ENCODE data around the gene DUSP22. TPM values are rescaled to one million over a fixed set of nuclear protein-coding genes. Genes with fewer than 3 reads are reported as not detected.

DUSP22 gene
- total RNA-seq, 1 experiment from 2014 or later: 19.2 TPM

DNA sequence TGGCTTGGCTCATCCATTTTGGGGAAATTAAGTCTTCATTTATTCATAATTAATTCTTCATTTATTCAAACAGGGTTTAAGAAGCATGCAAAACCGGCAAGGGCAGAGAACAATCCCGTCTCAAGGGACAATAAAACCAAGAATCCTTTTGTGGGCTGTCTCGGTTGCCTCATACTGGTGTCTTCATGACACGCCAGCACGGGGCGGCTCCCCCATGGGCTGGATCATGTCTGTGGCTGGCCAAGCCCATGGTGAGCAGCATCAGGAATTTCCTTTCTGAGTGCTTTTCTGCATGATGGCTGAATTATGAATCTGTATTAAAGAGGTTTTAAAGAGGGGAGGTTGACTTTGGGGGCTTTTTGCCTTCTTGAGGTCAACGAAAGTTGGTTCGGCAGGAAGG, 38.3 kb upstream of the DUSP22 start:
- CTCF ChIA-PET: no interaction called here
- RAD21 ChIA-PET (ENCODE audit: low non-redundant PET in 1 of 2, low total read pairs in 2 of 2, uncharacterized antibody in 2 of 2, unreplicated experiment in 2 of 2): no interaction called here

More for the DNA sequence above, 38.3 kb upstream of the DUSP22 start:
- POLR2A ChIA-PET: no interaction called here
- Histone ChIP-seq H3K27me3 (ENCODE audit: insufficient read depth, low read length) (peaks cover 3% of the 10 kb centered on the region; the same call in 1 of the 2 replicates), H3K4me2 (ENCODE audit: low read length) (no peak overlapping the region), H4K20me1 (ENCODE audit: insufficient read depth) (no peaks in the 10 kb centered on the region), H3K9me2 (ENCODE audit: insufficient read depth) (no peaks in the 10 kb centered on the region), H3K9me3 (ENCODE audit: control insufficient read depth in 1 of 2, insufficient read depth in 1 of 2, low read depth in 1 of 2, low read length in 2 of 2) (no peaks in the 10 kb centered on the region), H3K27ac (ENCODE audit: low read depth, low read length) (no peak overlapping the region), H3K4me1 (ENCODE audit: control insufficient read depth in 1 of 2, insufficient read depth in 2 of 2, low read length in 2 of 2) (no peaks in the 10 kb centered on the region), H3K79me2 (ENCODE audit: insufficient read depth, low read length) (no peaks in the 10 kb centered on the region), H3K4me3 (replicated peaks in 1 of 2; ENCODE audit: low read depth in 1 of 2, low read length in 2 of 2) (no peak overlapping the region), H3K9ac (ENCODE audit: low read length) (no peak overlapping the region), H3K36me3 (ENCODE audit: control insufficient read depth in 1 of 2, insufficient read depth in 2 of 2, low read length in 2 of 2) (no peaks in the 10 kb centered on the region), H2AFZ (ENCODE audit: low read depth, low read length, poor library complexity, severe bottlenecking) (no peak overlapping the region)
- intact Hi-C loops (cut with micrococcal nuclease): no loop called here
- no TSS peak for BruUV-seq (replicated peaks)
- ATAC-seq: no peak
- TF ChIP-seq RAD21 (IDR thresholded peaks at IDR 0.05; ENCODE audit: low read depth) (no peak), SIN3A (IDR thresholded peaks at IDR 0.05; ENCODE audit: low read depth) (no peak), SP1 (IDR thresholded peaks at IDR 0.05; ENCODE audit: low read depth) (no peak), FOSL1 (IDR thresholded peaks at IDR 0.05; ENCODE audit: low read depth) (no peak), CEBPB (IDR thresholded peaks at IDR 0.05; ENCODE audit: low read depth) (no peak), CBX3 (IDR thresholded peaks at IDR 0.05; ENCODE audit: low read depth) (no peak), YY1 (IDR thresholded peaks at IDR 0.05; ENCODE audit: extremely low read depth, insufficient replicate concordance, low read depth, low read length) (no peak), EZH2 (IDR thresholded peaks at IDR 0.05) (no peak), ELF1 (IDR thresholded peaks at IDR 0.05; ENCODE audit: borderline replicate concordance, low read depth) (no peak)
- TF ChIP-seq, protein P1, sequence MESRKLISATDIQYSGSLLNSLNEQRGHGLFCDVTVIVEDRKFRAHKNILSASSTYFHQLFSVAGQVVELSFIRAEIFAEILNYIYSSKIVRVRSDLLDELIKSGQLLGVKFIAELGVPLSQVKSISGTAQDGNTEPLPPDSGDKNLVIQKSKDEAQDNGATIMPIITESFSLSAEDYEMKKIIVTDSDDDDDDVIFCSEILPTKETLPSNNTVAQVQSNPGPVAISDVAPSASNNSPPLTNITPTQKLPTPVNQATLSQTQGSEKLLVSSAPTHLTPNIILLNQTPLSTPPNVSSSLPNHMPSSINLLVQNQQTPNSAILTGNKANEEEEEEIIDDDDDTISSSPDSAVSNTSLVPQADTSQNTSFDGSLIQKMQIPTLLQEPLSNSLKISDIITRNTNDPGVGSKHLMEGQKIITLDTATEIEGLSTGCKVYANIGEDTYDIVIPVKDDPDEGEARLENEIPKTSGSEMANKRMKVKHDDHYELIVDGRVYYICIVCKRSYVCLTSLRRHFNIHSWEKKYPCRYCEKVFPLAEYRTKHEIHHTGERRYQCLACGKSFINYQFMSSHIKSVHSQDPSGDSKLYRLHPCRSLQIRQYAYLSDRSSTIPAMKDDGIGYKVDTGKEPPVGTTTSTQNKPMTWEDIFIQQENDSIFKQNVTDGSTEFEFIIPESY (IDR thresholded peaks at IDR 0.05; ENCODE audit: extremely low read depth, insufficient replicate concordance, low read length): no peak
- TF ChIP-seq, protein P2, sequence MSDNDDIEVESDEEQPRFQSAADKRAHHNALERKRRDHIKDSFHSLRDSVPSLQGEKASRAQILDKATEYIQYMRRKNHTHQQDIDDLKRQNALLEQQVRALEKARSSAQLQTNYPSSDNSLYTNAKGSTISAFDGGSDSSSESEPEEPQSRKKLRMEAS (IDR thresholded peaks at IDR 0.05): no peak
- TF ChIP-seq, protein P3, sequence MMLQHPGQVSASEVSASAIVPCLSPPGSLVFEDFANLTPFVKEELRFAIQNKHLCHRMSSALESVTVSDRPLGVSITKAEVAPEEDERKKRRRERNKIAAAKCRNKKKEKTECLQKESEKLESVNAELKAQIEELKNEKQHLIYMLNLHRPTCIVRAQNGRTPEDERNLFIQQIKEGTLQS (IDR thresholded peaks at IDR 0.05): no peak
- DNase-seq (ENCODE audit: low read depth, low spot score): no peak
